ENCODE measurements around the gene BBS2.

BBS2 gene

GRCh38 chr16:56475201-56475600 is 44.6 kb downstream of the BBS2 start:
- DNase-seq: no peak

GRCh38 chr16:56470666-56471065 is 49.2 kb downstream of the BBS2 start:
- no peak for DNase-seq

- no peak for DNase-seq
Observed at GRCh38 chr16:56470232-56470631, 49.6 kb downstream of the BBS2 start.

- DNase-seq: no peak
Observed at GRCh38 chr16:56469748-56470147, 50.1 kb downstream of the BBS2 start.

- DNase-seq: no peak
Observed at GRCh38 chr16:56468800-56469199, 51.0 kb downstream of the BBS2 start.

GRCh38 chr16:56466344-56466743 is 53.5 kb downstream of the BBS2 start:
- no peak for DNase-seq

GRCh38 chr16:56463153-56463552 is 56.7 kb downstream of the BBS2 start:
- no peak for DNase-seq

GRCh38 chr16:56462064-56462796 is 57.6 kb downstream of the BBS2 start:
- DNase-seq: no peak

- no peak for DNase-seq
Observed at GRCh38 chr16:56460101-56460500, 59.7 kb downstream of the BBS2 start.

GRCh38 chr16:56457927-56458470 is 61.8 kb downstream of the BBS2 start:
- DNase-seq: no peak

- no peak for DNase-seq
Observed at GRCh38 chr16:56451753-56452689, 67.8 kb downstream of the BBS2 start.

GRCh38 chr16:56450986-56451752 is 68.7 kb downstream of the BBS2 start, which contains the start of the genes NUDT21 and OGFOD1:
TSS of gene NUDT21 (minus strand) at chr16:56451332. CDS start at chr16:56451202, 130 bp downstream.
TSS of gene OGFOD1 (plus strand) at chr16:56451554. CDS start at chr16:56451613, 59 bp downstream.
- peak; percentile 88 for DNase-seq

- DNase-seq: no peak
Observed at GRCh38 chr16:56450275-56450985, 69.4 kb downstream of the BBS2 start.

GRCh38 chr16:56448005-56448404 is 71.8 kb downstream of the BBS2 start:
- DNase-seq: no peak

GRCh38 chr16:56447286-56447685 is 72.5 kb downstream of the BBS2 start:
- no peak for DNase-seq

- no peak for DNase-seq
Observed at GRCh38 chr16:56438038-56438437, 81.8 kb downstream of the BBS2 start.

GRCh38 chr16:56436258-56436657 is 83.6 kb downstream of the BBS2 start:
- no peak for DNase-seq

All from activated CD8-positive, alpha-beta memory T cell treated with anti-CD3 and anti-CD28 coated beads for 24 hours (primary cell).